Hepatic stellate cell (primary cell): Measurements from ENCODE around the gene ACOX3.
"Not testable (repeated sequence)": the region's sequence is repeated elsewhere in the genome, so short reads cannot be mapped to it uniquely, and the experiment has no call there.

Experiments used
- DNase-seq: peaks from one replicate; pipeline ENCODE4 v3.0.0; 2011; ENCODE audit warnings: low spot score

ACOX3 gene

GRCh38 chr4:8440492-8441311, at the start of gene ACOX3, which contains the start of gene TRMT44:
Gene ACOX3, minus strand, starts transcription at chr4:8440723. Its CDS starts 24,202 bp downstream, at chr4:8416521.
Gene TRMT44, plus strand, starts transcription at chr4:8440777. Its CDS starts 46 bp downstream, at chr4:8440823.
- peak; percentile 84 for DNase-seq

- DNase-seq: no peak
Measured at GRCh38 chr4:8488791-8489369, 48.4 kb upstream of the ACOX3 start.

DNA sequence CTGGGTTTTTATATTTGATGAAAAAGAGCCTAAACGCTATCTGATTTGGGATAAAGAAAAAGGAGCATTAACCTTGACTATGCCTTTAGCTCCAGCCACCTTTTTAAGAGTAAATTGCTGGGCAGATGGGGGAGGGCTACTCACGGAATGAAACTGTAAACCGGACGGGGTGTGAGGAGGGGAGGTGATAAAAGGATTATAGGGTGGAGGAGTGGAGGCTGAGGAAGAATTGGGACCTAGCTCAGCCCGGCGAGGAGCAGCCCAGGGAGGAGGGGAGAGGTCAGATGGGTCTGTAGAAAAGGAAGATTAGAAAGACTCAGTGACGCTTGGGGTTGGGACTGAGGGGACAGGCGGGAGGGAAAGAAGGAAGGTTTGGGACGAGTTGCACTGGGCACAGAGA, 46.1 kb upstream of the ACOX3 start:
- not testable (repeated sequence) for DNase-seq

- DNase-seq: no peak
Measured at GRCh38 chr4:8480221-8480620, 39.7 kb upstream of the ACOX3 start.

DNA sequence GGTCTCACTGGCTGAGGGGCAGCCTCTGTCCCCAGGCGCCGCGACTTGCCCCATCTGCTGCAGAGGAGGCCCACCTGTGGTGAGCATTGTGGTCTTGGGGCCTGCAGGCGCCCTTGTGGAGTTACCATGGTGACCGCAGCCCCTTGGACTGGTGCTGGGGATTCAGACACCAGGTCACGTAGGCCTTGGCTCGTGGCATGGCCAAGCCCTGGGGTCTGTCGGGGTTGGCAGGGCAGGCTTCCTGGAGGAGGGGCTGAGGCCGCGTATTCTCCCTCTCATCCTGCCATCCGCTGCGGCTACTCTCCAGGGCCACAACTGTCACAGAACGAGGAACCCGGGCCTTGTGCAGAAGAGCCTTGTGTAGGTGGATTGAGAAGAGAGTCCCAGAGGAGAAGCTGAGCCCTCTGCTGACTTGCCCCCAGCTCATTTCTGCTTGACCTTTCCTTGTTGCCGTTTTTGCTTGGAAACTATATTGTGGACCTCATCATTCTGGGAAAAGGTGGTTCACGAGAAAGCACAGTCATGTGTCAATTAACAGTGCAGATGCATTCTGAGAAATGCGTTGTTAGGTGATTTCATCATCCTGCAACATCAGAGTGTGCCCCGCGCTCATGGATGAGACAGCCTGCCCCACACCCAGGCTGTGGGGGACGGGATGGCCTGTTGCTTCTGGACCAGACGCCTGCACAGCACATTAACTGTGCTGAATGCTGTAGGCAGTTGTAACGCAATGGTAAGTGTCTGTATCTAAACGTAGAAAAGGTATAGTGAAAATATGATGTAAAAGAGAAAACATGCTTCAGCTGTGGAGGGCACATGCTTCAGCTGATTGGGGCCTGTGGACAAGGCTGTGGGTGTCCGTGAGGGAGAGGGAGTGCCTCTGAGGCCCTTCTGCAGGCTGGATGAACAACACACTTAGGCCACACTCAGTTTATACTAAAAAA, 38.5 kb upstream of the ACOX3 start:
- no peak for DNase-seq

- DNase-seq: no peak
Measured at GRCh38 chr4:8478371-8478770, 37.8 kb upstream of the ACOX3 start.

DNA sequence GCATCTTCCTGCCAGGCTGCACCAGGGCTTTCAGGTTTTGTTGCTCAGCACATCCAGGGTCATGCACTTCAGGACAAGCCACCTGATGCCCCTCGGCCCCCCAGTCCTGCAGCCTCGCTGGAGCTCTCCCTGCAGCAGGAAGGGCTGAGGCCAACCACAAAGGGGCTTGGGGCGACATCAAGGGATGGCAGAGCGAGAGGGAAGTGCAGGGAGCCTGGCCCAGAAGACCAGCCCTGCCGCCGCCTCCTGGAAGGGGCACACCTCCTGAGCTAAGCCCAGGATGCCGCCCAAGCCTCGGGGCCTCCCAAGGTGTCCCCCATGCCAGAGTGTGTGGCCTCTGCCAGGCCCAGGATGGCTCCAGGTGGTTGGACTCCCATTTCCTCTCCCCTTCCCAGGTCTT, 37.2 kb upstream of the ACOX3 start:
- no peak for DNase-seq

DNA sequence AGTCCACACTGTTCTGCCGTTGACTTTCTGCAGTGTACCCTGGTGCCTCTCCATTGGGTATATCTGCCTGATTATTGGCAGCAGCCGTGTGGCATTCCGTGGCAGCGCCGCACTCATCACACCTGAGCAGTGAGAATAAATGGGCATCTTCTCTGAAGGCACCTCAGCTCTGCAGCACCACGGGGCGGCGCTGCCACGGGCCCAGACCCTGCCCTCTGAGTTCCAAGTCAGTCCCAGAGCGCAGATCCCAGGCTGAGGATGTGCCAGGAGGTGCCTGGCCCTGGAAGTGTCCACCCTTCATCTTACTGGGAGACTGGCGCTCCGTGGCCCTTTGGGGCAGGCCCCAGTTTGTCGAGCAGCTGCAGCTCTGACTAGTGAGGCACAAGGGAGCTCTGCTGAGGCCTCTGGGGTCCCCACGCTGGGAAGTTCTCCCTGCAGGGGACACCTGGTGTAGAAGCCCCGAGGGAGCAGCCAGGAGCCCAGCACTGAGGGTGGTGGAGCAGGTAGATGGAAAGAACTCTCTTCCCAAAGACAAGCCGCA, 36.6 kb upstream of the ACOX3 start:
- DNase-seq: no peak

DNA sequence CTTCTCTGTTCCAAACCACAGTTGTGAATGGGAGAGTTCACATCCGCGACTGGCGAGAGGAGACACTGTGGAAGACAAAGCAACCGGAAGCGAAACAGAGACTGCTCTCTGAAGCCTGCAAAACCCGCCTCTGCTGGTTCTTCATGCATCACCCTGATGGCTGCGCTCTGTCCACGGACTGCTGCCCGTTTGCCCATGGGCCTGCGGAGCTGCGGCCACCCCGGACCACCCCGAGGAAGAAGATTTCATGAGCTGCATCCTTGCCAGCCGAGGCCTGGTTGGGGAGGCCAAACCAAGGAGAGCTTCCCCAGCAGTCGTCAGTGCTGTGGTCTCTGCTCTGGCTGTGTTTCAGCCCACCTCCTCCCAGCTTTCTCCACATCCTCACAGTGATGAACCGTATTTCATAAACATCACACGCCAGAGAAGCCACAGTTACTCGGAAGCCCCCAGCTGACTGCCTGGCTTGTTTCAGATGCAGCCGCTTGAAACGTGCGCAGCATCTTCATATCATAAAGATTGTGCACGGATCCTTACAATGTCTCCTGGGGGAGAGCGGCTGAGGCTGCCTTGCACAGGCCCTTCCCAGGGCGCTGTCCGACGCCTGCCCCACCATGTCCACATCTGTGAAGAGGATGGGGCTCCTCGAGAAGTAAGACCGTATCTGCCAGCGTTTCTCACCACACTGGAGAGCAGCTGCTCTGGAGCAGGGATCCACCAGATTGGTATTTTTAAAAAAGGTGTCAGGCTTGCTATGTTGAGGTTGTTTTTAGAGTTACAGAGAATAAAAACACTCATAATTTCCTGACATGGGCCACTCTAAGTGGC, 35.4 kb upstream of the ACOX3 start:
- DNase-seq: no peak

DNA sequence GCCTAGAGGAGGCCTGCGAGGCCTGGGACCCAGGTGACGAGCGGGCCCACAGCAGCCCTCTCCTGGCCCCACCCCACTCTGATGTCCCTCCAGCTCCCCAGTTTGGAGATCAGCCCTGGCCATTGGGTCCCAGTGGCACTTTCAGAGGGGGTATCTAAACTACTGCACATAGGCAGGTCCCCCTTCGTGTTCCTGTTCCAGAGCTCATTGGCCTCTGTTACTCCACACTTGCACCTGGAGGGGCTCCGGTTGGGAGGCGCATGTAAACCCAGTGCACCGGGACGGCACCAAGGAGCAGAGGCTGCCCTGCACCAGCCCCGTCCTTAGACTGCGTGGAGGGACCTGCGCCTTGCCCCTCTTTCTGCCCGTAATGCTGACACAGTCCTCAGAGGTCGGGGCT, 34.3 kb upstream of the ACOX3 start:
- DNase-seq: no peak

DNA sequence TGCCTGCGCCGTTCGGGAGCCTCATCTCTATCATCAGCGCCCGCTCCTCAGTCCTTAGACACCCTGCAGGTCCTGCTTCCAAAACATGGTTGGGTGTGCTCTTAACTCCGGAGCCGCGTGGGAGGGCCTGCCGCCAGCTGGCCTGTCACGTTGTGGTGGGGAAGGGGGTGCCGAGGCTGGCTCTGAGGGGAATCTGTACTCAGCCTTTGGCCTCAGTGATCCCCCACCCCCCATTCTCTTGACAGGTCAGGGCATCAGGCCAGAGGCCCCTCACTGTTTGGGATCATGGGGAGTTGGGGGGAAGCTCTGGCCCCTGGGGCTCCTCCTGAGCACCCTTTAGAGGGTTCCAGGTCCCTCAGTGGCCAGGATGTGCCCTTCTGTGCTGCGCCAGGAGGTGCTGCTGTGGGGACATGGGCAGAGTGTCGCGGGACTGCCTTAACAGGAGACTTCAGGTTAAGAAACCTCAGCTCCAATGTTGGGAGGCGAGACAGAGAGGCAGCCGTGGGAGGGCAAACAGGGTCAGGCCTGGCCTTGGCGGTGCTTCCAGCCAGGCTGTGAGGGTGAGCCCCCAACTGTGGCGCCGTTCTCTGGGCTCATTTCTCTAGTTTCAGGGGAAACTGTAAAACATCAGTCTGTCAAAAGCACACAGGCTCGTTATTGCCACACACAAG, 33.5 kb upstream of the ACOX3 start:
- DNase-seq: no peak

GRCh38 chr4:8473198-8473919, 32.8 kb upstream of the ACOX3 start:
- DNase-seq: peak; percentile 52

- DNase-seq: peak; percentile 97
Measured at GRCh38 chr4:8472689-8473197, 32.2 kb upstream of the ACOX3 start.

DNA sequence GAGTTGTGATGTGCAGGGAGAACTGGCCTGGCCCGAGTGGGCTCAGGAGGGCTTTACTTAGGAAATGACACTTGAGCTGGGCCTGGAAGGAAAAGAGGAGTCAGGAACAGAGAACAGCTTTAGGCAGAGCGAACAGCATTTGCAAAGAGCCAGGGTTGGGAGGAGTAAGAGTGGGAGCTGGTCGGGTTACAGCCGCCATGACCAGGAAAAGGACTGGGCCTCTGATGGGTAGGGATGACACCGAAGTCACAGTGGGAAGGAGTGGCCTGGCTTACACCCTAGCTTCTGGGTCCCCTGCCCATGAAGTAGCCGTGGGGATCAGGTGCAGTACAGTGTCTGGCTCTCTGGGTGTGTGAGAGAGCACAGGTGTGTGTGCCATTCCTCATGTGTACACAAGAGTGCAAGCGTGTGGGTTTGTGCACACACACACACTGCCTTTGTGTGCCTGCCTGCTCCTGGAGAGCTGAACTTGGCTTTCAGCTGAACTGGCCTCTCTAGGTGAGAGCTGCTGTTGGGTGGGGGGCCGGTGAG, 31.7 kb upstream of the ACOX3 start:
- peak; percentile 34 for DNase-seq

- no peak for DNase-seq
Measured at GRCh38 chr4:8471211-8471875, 30.8 kb upstream of the ACOX3 start.

- DNase-seq: no peak
Measured at GRCh38 chr4:8470451-8471024, 30.0 kb upstream of the ACOX3 start.

DNA sequence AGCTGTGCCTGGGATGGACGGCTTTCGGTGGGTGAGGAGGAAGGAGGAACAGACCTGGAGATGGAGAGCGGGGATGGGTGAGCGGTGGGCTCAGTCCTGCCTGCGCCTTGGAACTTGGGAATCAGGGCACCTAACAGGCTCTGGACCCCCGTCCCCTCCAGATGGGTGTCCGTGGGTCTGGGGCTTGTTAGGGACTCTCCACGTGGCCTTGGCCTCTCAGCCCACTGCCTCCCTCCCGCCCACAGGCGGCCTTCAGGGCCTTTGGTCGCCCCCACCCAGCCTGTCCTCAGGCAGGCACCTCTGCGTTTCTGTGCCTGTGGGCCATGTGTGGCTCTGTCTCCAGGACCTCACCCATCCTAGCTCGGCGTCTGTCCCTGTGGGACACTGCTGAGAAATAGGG, 29.0 kb upstream of the ACOX3 start:
- no peak for DNase-seq

- DNase-seq: peak; percentile 75
Measured at GRCh38 chr4:8468746-8469535, 28.4 kb upstream of the ACOX3 start.
